ENCODE results near the gene KRT72. TPM values are rescaled to one million over a fixed set of nuclear protein-coding genes. Genes with fewer than 3 reads are reported as not detected.

The KRT72 gene
- total and polyA plus RNA-seq, 2 of the 13 experiments (the other 11 are each of a cell fraction or from before 2014, with no cell fraction given), result not detected

DNA sequence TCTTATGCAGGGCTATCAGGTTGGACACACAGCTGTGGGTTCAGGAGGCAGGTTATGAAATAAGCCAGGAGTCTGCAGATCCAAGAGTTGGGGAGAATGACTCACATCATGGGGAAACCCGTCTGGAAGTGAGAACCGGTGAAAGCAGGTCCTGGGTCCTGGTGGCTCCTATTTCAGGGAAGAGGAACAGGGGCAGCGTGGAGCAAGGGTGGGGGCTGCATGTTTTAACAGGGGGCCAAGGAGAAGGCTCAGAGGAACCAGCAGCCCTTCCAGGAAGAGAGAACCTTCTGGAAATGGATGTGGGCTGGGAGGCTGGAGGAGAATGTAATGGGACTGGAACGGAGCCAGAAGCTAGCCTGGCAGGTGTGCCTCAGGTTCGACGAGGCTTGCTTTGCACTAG, 19.8 kb downstream of the KRT72 start:
- BruUV-seq (replicated peaks), result no TSS peak
- Histone ChIP-seq H3K4me2 (ENCODE audit: low read depth, low read length) (no peak overlapping the region), H3K36me3 (replicated peaks in 1 of 2; ENCODE audit: control insufficient read depth in 1 of 2, insufficient read depth in 2 of 2, low read length in 2 of 2) (no peaks in the 10 kb centered on the region), H3K4me1 (ENCODE audit: insufficient read depth, low read length) (no peaks in the 10 kb centered on the region), H3K79me2 (ENCODE audit: insufficient read depth, low read length) (no peaks in the 10 kb centered on the region), H3K27me3 (ENCODE audit: control insufficient read depth in 1 of 2, insufficient read depth in 2 of 2, low read length in 2 of 2) (peaks cover 4 to 44% of the 10 kb centered on the region in 2 experiments; a peak in 2 of 5 replicates), H3K9me3 (ENCODE audit: low read length) (no peaks in the 10 kb centered on the region), H3K9ac (ENCODE audit: insufficient read depth, low read depth, low read length) (no peak overlapping the region), H2AFZ (ENCODE audit: low read length) (no peak overlapping the region), H4K20me1 (ENCODE audit: insufficient read depth, low read length) (no peaks in the 10 kb centered on the region), H3K27ac (ENCODE audit: extremely low read length, insufficient read depth, low read length) (no peak overlapping the region), H3K4me3 (replicated peaks in 1 of 3; ENCODE audit: insufficient read depth in 1 of 3, low read depth in 2 of 3, low read length in 3 of 3) (no peak overlapping the region)
- intact Hi-C loops (cut with micrococcal nuclease; ENCODE audit: unreplicated experiment), result no loop called here
- no peak for DNase-seq (ENCODE audit: low spot score)
- ATAC-seq, result no peak
- FAIRE-seq, result no peak
- ChIA-PET POLR2A (no interaction called here), CTCF (ENCODE audit: low intra/inter-chr PET ratio, low total read pairs) (interaction anchor here (3.8 kb wide), 1 partner anchor 298 kb away, joined by 33 read pairs; no protein-coding TSS in a partner anchor)
- 2% methylated on average over 6 of the region's 6 CpGs for WGBS (ENCODE audit: low lambda C conversion rate)
- in situ Hi-C loops (cut with HindIII; ENCODE audit: extremely low pct_ligation_motif_present, low pct_unique_long_range_greater_than_20kb), result loop anchor here (5.0 to 10.0 kb wide), 2 partner anchors 286 to 403 kb away; no protein-coding TSS in a partner anchor
- TF ChIP-seq POLR2A (IDR thresholded peaks at IDR 0.05; ENCODE audit: insufficient read depth in 1 of 2, low read depth in 2 of 2, low read length in 2 of 2) (no peak), ZNF570 (CRISPR knock-in tag; IDR thresholded peaks at IDR 0.05; ENCODE audit: borderline replicate concordance) (no peak), RAD51 (IDR thresholded peaks at IDR 0.05; ENCODE audit: borderline replicate concordance) (no peak), ISL2 (CRISPR knock-in tag; IDR thresholded peaks at IDR 0.05) (no peak), TSC22D2 (CRISPR knock-in tag; IDR thresholded peaks at IDR 0.05; ENCODE audit: borderline replicate concordance) (no peak), GFI1 (CRISPR knock-in tag; IDR thresholded peaks at IDR 0.05; ENCODE audit: borderline replicate concordance) (no peak)
- TF ChIP-seq, protein P1, sequence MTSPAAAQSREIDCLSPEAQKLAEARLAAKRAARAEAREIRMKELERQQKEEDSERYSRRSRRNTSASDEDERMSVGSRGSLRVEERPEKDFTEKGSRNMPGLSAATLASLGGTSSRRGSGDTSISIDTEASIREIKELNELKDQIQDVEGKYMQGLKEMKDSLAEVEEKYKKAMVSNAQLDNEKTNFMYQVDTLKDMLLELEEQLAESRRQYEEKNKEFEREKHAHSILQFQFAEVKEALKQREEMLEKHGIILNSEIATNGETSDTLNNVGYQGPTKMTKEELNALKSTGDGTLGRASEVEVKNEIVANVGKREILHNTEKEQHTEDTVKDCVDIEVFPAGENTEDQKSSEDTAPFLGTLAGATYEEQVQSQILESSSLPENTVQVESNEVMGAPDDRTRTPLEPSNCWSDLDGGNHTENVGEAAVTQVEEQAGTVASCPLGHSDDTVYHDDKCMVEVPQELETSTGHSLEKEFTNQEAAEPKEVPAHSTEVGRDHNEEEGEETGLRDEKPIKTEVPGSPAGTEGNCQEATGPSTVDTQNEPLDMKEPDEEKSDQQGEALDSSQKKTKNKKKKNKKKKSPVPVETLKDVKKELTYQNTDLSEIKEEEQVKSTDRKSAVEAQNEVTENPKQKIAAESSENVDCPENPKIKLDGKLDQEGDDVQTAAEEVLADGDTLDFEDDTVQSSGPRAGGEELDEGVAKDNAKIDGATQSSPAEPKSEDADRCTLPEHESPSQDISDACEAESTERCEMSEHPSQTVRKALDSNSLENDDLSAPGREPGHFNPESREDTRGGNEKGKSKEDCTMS (CRISPR knock-in tag; conservative IDR thresholded peaks at IDR 0.05), result no peak
- TF ChIP-seq, protein P2, sequence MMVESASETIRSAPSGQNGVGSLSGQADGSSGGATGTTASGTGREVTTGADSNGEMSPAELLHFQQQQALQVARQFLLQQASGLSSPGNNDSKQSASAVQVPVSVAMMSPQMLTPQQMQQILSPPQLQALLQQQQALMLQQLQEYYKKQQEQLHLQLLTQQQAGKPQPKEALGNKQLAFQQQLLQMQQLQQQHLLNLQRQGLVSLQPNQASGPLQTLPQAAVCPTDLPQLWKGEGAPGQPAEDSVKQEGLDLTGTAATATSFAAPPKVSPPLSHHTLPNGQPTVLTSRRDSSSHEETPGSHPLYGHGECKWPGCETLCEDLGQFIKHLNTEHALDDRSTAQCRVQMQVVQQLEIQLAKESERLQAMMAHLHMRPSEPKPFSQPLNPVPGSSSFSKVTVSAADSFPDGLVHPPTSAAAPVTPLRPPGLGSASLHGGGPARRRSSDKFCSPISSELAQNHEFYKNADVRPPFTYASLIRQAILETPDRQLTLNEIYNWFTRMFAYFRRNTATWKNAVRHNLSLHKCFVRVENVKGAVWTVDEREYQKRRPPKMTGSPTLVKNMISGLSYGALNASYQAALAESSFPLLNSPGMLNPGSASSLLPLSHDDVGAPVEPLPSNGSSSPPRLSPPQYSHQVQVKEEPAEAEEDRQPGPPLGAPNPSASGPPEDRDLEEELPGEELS (CRISPR knock-in tag; IDR thresholded peaks at IDR 0.05), result no peak
- TF ChIP-seq, protein P3, sequence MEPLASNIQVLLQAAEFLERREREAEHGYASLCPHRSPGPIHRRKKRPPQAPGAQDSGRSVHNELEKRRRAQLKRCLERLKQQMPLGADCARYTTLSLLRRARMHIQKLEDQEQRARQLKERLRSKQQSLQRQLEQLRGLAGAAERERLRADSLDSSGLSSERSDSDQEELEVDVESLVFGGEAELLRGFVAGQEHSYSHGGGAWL (CRISPR knock-in tag; IDR thresholded peaks at IDR 0.05), result no peak
- TF ChIP-seq, protein P4, sequence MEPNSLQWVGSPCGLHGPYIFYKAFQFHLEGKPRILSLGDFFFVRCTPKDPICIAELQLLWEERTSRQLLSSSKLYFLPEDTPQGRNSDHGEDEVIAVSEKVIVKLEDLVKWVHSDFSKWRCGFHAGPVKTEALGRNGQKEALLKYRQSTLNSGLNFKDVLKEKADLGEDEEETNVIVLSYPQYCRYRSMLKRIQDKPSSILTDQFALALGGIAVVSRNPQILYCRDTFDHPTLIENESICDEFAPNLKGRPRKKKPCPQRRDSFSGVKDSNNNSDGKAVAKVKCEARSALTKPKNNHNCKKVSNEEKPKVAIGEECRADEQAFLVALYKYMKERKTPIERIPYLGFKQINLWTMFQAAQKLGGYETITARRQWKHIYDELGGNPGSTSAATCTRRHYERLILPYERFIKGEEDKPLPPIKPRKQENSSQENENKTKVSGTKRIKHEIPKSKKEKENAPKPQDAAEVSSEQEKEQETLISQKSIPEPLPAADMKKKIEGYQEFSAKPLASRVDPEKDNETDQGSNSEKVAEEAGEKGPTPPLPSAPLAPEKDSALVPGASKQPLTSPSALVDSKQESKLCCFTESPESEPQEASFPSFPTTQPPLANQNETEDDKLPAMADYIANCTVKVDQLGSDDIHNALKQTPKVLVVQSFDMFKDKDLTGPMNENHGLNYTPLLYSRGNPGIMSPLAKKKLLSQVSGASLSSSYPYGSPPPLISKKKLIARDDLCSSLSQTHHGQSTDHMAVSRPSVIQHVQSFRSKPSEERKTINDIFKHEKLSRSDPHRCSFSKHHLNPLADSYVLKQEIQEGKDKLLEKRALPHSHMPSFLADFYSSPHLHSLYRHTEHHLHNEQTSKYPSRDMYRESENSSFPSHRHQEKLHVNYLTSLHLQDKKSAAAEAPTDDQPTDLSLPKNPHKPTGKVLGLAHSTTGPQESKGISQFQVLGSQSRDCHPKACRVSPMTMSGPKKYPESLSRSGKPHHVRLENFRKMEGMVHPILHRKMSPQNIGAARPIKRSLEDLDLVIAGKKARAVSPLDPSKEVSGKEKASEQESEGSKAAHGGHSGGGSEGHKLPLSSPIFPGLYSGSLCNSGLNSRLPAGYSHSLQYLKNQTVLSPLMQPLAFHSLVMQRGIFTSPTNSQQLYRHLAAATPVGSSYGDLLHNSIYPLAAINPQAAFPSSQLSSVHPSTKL (CRISPR knock-in tag; IDR thresholded peaks at IDR 0.05), result no peak
- TF ChIP-seq, protein P5, sequence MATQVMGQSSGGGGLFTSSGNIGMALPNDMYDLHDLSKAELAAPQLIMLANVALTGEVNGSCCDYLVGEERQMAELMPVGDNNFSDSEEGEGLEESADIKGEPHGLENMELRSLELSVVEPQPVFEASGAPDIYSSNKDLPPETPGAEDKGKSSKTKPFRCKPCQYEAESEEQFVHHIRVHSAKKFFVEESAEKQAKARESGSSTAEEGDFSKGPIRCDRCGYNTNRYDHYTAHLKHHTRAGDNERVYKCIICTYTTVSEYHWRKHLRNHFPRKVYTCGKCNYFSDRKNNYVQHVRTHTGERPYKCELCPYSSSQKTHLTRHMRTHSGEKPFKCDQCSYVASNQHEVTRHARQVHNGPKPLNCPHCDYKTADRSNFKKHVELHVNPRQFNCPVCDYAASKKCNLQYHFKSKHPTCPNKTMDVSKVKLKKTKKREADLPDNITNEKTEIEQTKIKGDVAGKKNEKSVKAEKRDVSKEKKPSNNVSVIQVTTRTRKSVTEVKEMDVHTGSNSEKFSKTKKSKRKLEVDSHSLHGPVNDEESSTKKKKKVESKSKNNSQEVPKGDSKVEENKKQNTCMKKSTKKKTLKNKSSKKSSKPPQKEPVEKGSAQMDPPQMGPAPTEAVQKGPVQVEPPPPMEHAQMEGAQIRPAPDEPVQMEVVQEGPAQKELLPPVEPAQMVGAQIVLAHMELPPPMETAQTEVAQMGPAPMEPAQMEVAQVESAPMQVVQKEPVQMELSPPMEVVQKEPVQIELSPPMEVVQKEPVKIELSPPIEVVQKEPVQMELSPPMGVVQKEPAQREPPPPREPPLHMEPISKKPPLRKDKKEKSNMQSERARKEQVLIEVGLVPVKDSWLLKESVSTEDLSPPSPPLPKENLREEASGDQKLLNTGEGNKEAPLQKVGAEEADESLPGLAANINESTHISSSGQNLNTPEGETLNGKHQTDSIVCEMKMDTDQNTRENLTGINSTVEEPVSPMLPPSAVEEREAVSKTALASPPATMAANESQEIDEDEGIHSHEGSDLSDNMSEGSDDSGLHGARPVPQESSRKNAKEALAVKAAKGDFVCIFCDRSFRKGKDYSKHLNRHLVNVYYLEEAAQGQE (IDR thresholded peaks at IDR 0.05; ENCODE audit: borderline replicate concordance in 1 of 2, low read depth in 1 of 2, low read length in 2 of 2), result no peak
